Mesendoderm (in vitro differentiated cells): Measurements from ENCODE around the gene PTPRJ.

Experiments
- DNase-seq: peaks from one replicate; pipeline ENCODE4 v3.0.0; 2013
- H2AK5ac ChIP-seq: 2 replicates; pipeline ENCODE4 v1.6.1; 2013; ENCODE audit warnings: low read length, inconsistent platforms
- H2BK120ac ChIP-seq: 2 replicates; pipeline ENCODE4 v1.6.1; 2013; ENCODE audit warnings: low read depth, mild to moderate bottlenecking, low read length, moderate library complexity, mixed read lengths
- H2BK15ac ChIP-seq: replicated peaks from 2 replicates; pipeline ENCODE4 v1.6.1; 2013; ENCODE audit warnings: low read depth, mild to moderate bottlenecking, moderate library complexity
- H2BK5ac ChIP-seq: 2 replicates; pipeline ENCODE4 v1.6.1; 2013; ENCODE audit warnings: low read length, inconsistent platforms
- H3K18ac ChIP-seq: 2 replicates; pipeline ENCODE4 v1.6.1; 2013; ENCODE audit warnings: mild to moderate bottlenecking, low read length, mixed read lengths
- H3K23ac ChIP-seq: one replicate; pipeline ENCODE4 v1.6.1; 2013; ENCODE audit warnings: low read length
- H3K27ac ChIP-seq: 2 replicates; pipeline ENCODE4 v1.5.1; 2013; ENCODE audit warnings: low read depth, mild to moderate bottlenecking, inconsistent platforms, low read length, moderate library complexity
- H3K27me3 ChIP-seq: 2 replicates; pipeline ENCODE4 v1.6.1; 2013; ENCODE audit warnings: low read length, control low read depth, mild to moderate bottlenecking, inconsistent platforms; ENCODE audit not compliant: insufficient read depth, poor library complexity
- H3K36me3 ChIP-seq: 2 replicates; pipeline ENCODE4 v1.6.1; 2013; ENCODE audit warnings: low read length, inconsistent platforms; ENCODE audit not compliant: control insufficient read depth, insufficient read depth
- H3K4ac ChIP-seq: one replicate; pipeline ENCODE4 v1.6.1; 2013; ENCODE audit warnings: low read depth, mild to moderate bottlenecking, low read length, moderate library complexity
- H3K4me1 ChIP-seq: 2 replicates; pipeline ENCODE4 v1.6.1; 2013; ENCODE audit warnings: low read depth, low read length, inconsistent platforms; ENCODE audit not compliant: control insufficient read depth
- H3K4me2 ChIP-seq: 2 replicates; pipeline ENCODE4 v1.6.1; 2013; ENCODE audit warnings: low read length
- H3K4me3 ChIP-seq: 2 replicates; pipeline ENCODE4 v1.5.1; 2013; ENCODE audit warnings: mild to moderate bottlenecking, low read length
- H3K56ac ChIP-seq: one replicate; pipeline ENCODE4 v1.6.1; 2013; ENCODE audit warnings: low read length
- H3K79me1 ChIP-seq: 2 replicates; pipeline ENCODE4 v1.6.1; 2013; ENCODE audit warnings: low read length, inconsistent platforms
- H3K79me2 ChIP-seq: 2 replicates; pipeline ENCODE4 v1.6.1; 2013; ENCODE audit warnings: mild to moderate bottlenecking, low read length; ENCODE audit not compliant: control insufficient read depth, insufficient read depth
- H3K9ac ChIP-seq: 2 replicates; pipeline ENCODE4 v1.6.1; 2013; ENCODE audit warnings: low read length, inconsistent platforms
- H4K5ac ChIP-seq: one replicate; pipeline ENCODE4 v1.6.1; 2013; ENCODE audit warnings: low read length
- H4K8ac ChIP-seq: one replicate; pipeline ENCODE4 v1.6.1; 2013; ENCODE audit warnings: low read depth, mild to moderate bottlenecking, control low read depth, low read length, moderate library complexity
- WGBS: extraction: QIAGEN DNeasy Blood & Tissue Kit; methylation state at CpG from one replicate; pipeline ENCODE4 v1.1.7; 2013; ENCODE audit warnings: low lambda C conversion rate, missing lambda C conversion rate; ENCODE audit not compliant: insufficient coverage; ENCODE audit errors: extremely low coverage; 5-methylcytosine and 5-hydroxymethylcytosine counted together

Gene PTPRJ

DNA sequence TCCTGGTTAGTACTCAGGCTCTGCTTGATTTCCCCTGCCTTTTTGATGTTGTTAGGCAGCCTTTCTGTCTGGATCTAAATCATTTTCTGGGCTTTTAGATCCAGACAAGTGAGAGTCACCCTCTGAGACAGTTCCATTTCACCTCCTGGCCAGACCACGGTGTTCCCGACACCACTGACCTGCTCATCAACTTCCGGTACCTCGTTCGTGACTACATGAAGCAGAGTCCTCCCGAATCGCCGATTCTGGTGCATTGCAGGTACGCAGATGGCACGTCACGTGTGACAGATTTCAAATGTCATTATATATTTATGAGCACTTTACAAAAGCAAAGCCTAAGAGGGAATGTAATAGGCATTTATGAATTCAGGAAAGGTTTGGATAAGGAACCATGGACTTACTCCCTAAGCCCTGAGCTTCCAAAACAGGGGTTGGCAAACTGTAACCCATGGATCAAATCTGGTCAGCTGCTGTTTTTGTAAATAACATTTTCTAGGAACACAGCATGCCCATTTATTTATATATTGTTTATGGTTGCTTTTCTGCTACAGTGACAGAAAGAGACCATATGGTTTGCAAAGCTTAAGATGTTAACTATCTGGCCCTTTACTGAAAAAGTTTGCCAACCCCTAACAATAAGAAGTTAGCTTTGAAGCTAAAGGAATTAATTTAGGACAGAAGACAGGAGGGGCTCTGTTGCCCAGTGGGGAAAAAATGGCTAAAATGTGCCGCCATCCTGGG lies 183.2 kb downstream of the PTPRJ start:
- H3K27me3 ChIP-seq, result no peaks in the 10 kb centered on the region
- no peak overlapping the region for H3K4me2 ChIP-seq
- no peaks in the 10 kb centered on the region for H3K79me1 ChIP-seq
- no peak overlapping the region for H4K5ac ChIP-seq
- H3K4ac ChIP-seq, result no peak overlapping the region
- H3K23ac ChIP-seq, result no peak overlapping the region
- H2AK5ac ChIP-seq, result no peak overlapping the region
- no peak overlapping the region for H3K27ac ChIP-seq
- H3K9ac ChIP-seq, result no peak overlapping the region
- no peak overlapping the region for H2BK5ac ChIP-seq
- DNase-seq, result no peak
- no peak overlapping the region for H3K56ac ChIP-seq
- H4K8ac ChIP-seq, result no peak overlapping the region
- no peak overlapping the region for H2BK15ac ChIP-seq
- no peaks in the 10 kb centered on the region for H3K4me1 ChIP-seq
- peaks cover 1% of the 10 kb centered on the region for H3K36me3 ChIP-seq
- no peak overlapping the region for H3K4me3 ChIP-seq
- no peaks in the 10 kb centered on the region for H3K79me2 ChIP-seq
- no peak overlapping the region for H2BK120ac ChIP-seq
- WGBS, result no CpG with 5 or more reads among the region's 12 CpGs
- H3K18ac ChIP-seq, result no peak overlapping the region

DNA sequence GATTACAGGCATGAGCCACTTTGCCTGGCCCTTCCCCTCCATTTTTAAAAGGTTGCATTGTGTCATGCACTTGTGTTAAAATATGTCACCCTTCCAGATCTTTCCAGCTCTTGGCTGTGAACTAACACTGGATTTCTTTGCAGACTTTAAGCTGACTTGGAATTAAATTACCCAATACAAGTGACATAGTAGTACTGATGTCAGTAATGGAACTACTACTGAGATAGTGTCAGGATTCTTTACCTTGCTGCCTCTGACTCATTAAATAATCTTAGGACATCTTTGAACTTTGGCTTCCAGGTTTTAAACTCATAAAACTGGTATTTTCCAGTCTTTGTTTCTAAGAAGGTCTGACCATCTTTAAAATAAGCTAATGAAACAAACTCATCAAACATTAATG lies 184.5 kb downstream of the PTPRJ start:
- H3K4ac ChIP-seq, result no peak overlapping the region
- no peak overlapping the region for H2AK5ac ChIP-seq
- no peaks in the 10 kb centered on the region for H3K27me3 ChIP-seq
- H3K27ac ChIP-seq, result no peak overlapping the region
- no peaks in the 10 kb centered on the region for H3K4me1 ChIP-seq
- no peak for DNase-seq
- H4K8ac ChIP-seq, result no peak overlapping the region
- no peak overlapping the region for H3K4me3 ChIP-seq
- H3K56ac ChIP-seq, result no peak overlapping the region
- no peaks in the 10 kb centered on the region for H3K79me1 ChIP-seq
- no peak overlapping the region for H3K18ac ChIP-seq
- no peak overlapping the region for H3K23ac ChIP-seq
- H3K4me2 ChIP-seq, result no peak overlapping the region
- H2BK15ac ChIP-seq, result no peak overlapping the region
- no peak overlapping the region for H2BK5ac ChIP-seq
- H2BK120ac ChIP-seq, result no peak overlapping the region
- no peak overlapping the region for H4K5ac ChIP-seq
- H3K9ac ChIP-seq, result no peak overlapping the region
- peaks cover 1% of the 10 kb centered on the region for H3K36me3 ChIP-seq
- H3K79me2 ChIP-seq, result no peaks in the 10 kb centered on the region

DNA sequence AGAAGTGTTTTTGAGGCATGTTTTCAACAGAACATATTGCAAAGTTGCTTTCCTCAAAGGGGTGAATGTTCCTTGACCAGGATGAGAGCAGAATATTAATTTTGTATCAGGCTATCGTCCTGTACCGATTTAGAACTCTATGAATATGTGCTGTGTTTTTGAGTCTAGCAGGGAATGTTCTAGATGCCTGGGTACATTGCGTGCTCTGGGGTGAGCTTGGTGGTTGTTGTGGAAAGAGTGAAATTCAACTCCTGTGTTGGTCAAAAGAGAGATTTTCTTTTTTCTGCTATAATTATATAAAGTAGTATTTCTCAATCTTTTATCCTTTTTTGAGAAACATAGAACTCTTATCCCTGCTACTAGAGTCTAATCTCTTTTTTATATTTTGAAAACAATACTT lies 185.1 kb downstream of the PTPRJ start:
- no peak overlapping the region for H2BK120ac ChIP-seq
- no peak overlapping the region for H3K9ac ChIP-seq
- no peak overlapping the region for H2BK15ac ChIP-seq
- H2AK5ac ChIP-seq, result no peak overlapping the region
- no peak for DNase-seq
- no peak overlapping the region for H4K8ac ChIP-seq
- no peak overlapping the region for H3K4me2 ChIP-seq
- no peaks in the 10 kb centered on the region for H3K79me1 ChIP-seq
- H3K79me2 ChIP-seq, result no peaks in the 10 kb centered on the region
- H3K27ac ChIP-seq, result no peak overlapping the region
- H3K56ac ChIP-seq, result no peak overlapping the region
- H3K27me3 ChIP-seq, result no peaks in the 10 kb centered on the region
- no CpG with 5 or more reads among the region's 3 CpGs for WGBS
- H3K4me1 ChIP-seq, result no peaks in the 10 kb centered on the region
- H3K4ac ChIP-seq, result no peak overlapping the region
- no peak overlapping the region for H4K5ac ChIP-seq
- no peak overlapping the region for H3K23ac ChIP-seq
- no peak overlapping the region for H2BK5ac ChIP-seq
- H3K36me3 ChIP-seq, result peaks cover 1% of the 10 kb centered on the region
- no peak overlapping the region for H3K4me3 ChIP-seq
- no peak overlapping the region for H3K18ac ChIP-seq

DNA sequence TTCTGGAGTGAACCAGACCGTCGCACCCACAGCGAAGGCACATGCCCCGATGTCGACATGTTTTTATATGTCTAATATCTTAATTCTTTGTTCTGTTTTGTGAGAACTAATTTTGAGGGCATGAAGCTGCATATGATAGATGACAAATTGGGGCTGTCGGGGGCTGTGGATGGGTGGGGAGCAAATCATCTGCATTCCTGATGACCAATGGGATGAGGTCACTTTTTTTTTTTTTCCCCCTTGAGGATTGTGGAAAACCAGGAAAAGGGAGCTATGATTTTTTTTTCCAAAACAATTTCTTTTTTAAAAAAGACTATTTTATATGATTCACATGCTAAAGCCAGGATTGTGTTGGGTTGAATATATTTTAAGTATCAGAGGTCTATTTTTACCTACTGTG lies 187.0 kb downstream of the PTPRJ start:
- H2BK5ac ChIP-seq, result no peak overlapping the region
- H3K4me1 ChIP-seq, result no peaks in the 10 kb centered on the region
- H2BK120ac ChIP-seq, result no peak overlapping the region
- H3K4me2 ChIP-seq, result no peak overlapping the region
- no peak overlapping the region for H3K27ac ChIP-seq
- H3K23ac ChIP-seq, result no peak overlapping the region
- H4K5ac ChIP-seq, result no peak overlapping the region
- H3K79me1 ChIP-seq, result no peaks in the 10 kb centered on the region
- no peak overlapping the region for H3K4ac ChIP-seq
- WGBS, result no CpG with 5 or more reads among the region's 6 CpGs
- DNase-seq, result no peak
- no peak overlapping the region for H2AK5ac ChIP-seq
- no peak overlapping the region for H4K8ac ChIP-seq
- peaks cover 1% of the 10 kb centered on the region for H3K36me3 ChIP-seq
- no peak overlapping the region for H3K18ac ChIP-seq
- no peak overlapping the region for H3K56ac ChIP-seq
- no peaks in the 10 kb centered on the region for H3K79me2 ChIP-seq
- no peak overlapping the region for H3K9ac ChIP-seq
- no peak overlapping the region for H3K4me3 ChIP-seq
- no peak overlapping the region for H2BK15ac ChIP-seq
- no peaks in the 10 kb centered on the region for H3K27me3 ChIP-seq

DNA sequence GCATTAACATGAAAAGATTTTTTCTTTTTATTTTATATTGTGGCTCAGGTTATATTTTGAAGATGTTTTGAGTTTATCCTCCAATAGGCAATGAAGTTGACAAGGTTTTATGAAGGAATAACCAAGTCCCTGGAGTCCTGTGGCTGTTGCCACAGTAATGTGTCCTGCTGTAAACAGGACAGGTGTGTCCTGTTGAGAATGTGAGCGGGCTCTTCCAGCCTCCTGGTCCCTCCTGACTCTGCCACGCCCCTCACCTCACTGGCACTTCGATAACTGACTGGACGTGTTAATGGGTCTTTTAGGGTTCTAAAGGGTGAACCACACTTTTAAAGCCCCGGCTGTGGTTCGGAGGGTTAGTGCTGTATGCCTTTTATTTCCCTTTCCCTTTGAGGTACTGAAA lies 188.5 kb downstream of the PTPRJ start:
- no peaks in the 10 kb centered on the region for H3K4me1 ChIP-seq
- no peak overlapping the region for H3K18ac ChIP-seq
- H3K9ac ChIP-seq, result no peak overlapping the region
- no peak overlapping the region for H2BK120ac ChIP-seq
- no peak overlapping the region for H3K23ac ChIP-seq
- no peak for DNase-seq
- H3K56ac ChIP-seq, result no peak overlapping the region
- H2BK15ac ChIP-seq, result no peak overlapping the region
- no peak overlapping the region for H4K5ac ChIP-seq
- H4K8ac ChIP-seq, result no peak overlapping the region
- H3K79me2 ChIP-seq, result no peaks in the 10 kb centered on the region
- H3K79me1 ChIP-seq, result no peaks in the 10 kb centered on the region
- H3K4me2 ChIP-seq, result no peak overlapping the region
- no CpG with 5 or more reads among the region's 6 CpGs for WGBS
- peaks cover 1% of the 10 kb centered on the region for H3K36me3 ChIP-seq
- H2AK5ac ChIP-seq, result no peak overlapping the region
- no peak overlapping the region for H3K4me3 ChIP-seq
- H3K4ac ChIP-seq, result no peak overlapping the region
- H3K27me3 ChIP-seq, result no peaks in the 10 kb centered on the region
- H3K27ac ChIP-seq, result no peak overlapping the region
- H2BK5ac ChIP-seq, result no peak overlapping the region

DNA sequence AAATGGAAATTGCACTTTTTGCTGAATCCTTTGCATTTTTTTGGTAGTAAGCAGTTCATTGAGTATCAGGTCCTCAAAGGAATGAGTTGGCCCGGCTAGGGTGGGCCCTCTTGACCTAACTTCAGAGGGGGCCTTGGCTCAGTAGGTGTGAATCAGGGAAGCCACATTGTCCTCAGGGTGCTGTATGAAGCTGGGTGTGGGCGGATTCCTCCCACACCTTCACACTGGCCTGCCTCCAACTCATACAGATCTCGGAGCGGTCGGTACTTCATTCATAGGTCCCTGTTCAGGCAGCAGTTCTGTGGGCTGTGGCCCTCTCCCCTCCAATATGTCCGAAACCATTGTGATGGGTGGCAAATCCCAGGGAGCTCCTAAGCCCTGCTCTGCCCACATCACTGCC lies 188.9 kb downstream of the PTPRJ start:
- no peaks in the 10 kb centered on the region for H3K27me3 ChIP-seq
- H3K23ac ChIP-seq, result no peak overlapping the region
- no peak overlapping the region for H4K8ac ChIP-seq
- H3K9ac ChIP-seq, result no peak overlapping the region
- H3K56ac ChIP-seq, result no peak overlapping the region
- DNase-seq, result no peak
- no peak overlapping the region for H2BK5ac ChIP-seq
- no peak overlapping the region for H2AK5ac ChIP-seq
- no peaks in the 10 kb centered on the region for H3K79me2 ChIP-seq
- H3K18ac ChIP-seq, result no peak overlapping the region
- H3K36me3 ChIP-seq, result peaks cover 1% of the 10 kb centered on the region
- no peak overlapping the region for H3K27ac ChIP-seq
- H3K4ac ChIP-seq, result no peak overlapping the region
- H3K4me3 ChIP-seq, result no peak overlapping the region
- H2BK120ac ChIP-seq, result no peak overlapping the region
- H3K79me1 ChIP-seq, result no peaks in the 10 kb centered on the region
- no peak overlapping the region for H2BK15ac ChIP-seq
- WGBS, result no CpG with 5 or more reads among the region's 6 CpGs
- no peak overlapping the region for H4K5ac ChIP-seq
- no peak overlapping the region for H3K4me2 ChIP-seq
- no peaks in the 10 kb centered on the region for H3K4me1 ChIP-seq
